ENCODE data around the gene ETV3. TPM values are rescaled to one million over a fixed set of nuclear protein-coding genes. Genes with fewer than 3 reads are reported as not detected.
"Not testable (repeated sequence)": the region's sequence is repeated elsewhere in the genome, so short reads cannot be mapped to it uniquely, and the experiment has no call there.

ETV3 gene
- 100 to 1,000 TPM in 1 of 12 donors, 10 to 100 TPM in 11; 13.6 to 133 (median 16.6) TPM for polyA plus RNA-seq (ENCODE audit: insufficient read length in 12 of 12)
- long read RNA-seq, donor 1, full-length matches to known transcripts = 3 of 3 reads
- long read RNA-seq, donor 1, partial matches to known transcripts = 0 of 3 reads
- long read RNA-seq, donor 1, other reads (novel, unspliced or antisense) = 0 of 3 reads
- long read RNA-seq, donor 2, full-length matches to known transcripts = 3 of 3 reads
- long read RNA-seq, donor 2, partial matches to known transcripts = 0 of 3 reads
- long read RNA-seq, donor 2, other reads (novel, unspliced or antisense) = 0 of 3 reads
- long read RNA-seq, donor 3, full-length matches to known transcripts = 1 of 1 reads
- long read RNA-seq, donor 3, partial matches to known transcripts = 0 of 1 reads
- long read RNA-seq, donor 3, other reads (novel, unspliced or antisense) = 0 of 1 reads
- long read RNA-seq, donor 4 = 0 reads
- long read RNA-seq, donor 5, full-length matches to known transcripts = 4 of 4 reads
- long read RNA-seq, donor 5, partial matches to known transcripts = 0 of 4 reads
- long read RNA-seq, donor 5, other reads (novel, unspliced or antisense) = 0 of 4 reads
- long read RNA-seq, donor 6, full-length matches to known transcripts = 1 of 1 reads
- long read RNA-seq, donor 6, partial matches to known transcripts = 0 of 1 reads
- long read RNA-seq, donor 6, other reads (novel, unspliced or antisense) = 0 of 1 reads
- long read RNA-seq, donor 7, full-length matches to known transcripts = 3 of 3 reads
- long read RNA-seq, donor 7, partial matches to known transcripts = 0 of 3 reads
- long read RNA-seq, donor 7, other reads (novel, unspliced or antisense) = 0 of 3 reads
- long read RNA-seq, donor 8, full-length matches to known transcripts = 8 of 8 reads
- long read RNA-seq, donor 8, partial matches to known transcripts = 0 of 8 reads
- long read RNA-seq, donor 8, other reads (novel, unspliced or antisense) = 0 of 8 reads
- long read RNA-seq, donor 9, full-length matches to known transcripts = 3 of 3 reads
- long read RNA-seq, donor 9, partial matches to known transcripts = 0 of 3 reads
- long read RNA-seq, donor 9, other reads (novel, unspliced or antisense) = 0 of 3 reads
- long read RNA-seq, donor 10, full-length matches to known transcripts = 2 of 2 reads
- long read RNA-seq, donor 10, partial matches to known transcripts = 0 of 2 reads
- long read RNA-seq, donor 10, other reads (novel, unspliced or antisense) = 0 of 2 reads
- long read RNA-seq, donor 11, full-length matches to known transcripts = 3 of 3 reads
- long read RNA-seq, donor 11, partial matches to known transcripts = 0 of 3 reads
- long read RNA-seq, donor 11, other reads (novel, unspliced or antisense) = 0 of 3 reads

- DNase-seq = peak; percentile 91
These were observed at the start of gene ETV3 for GRCh38 chr1:157138220-157139051. ETV3 (minus strand) TSS chr1:157138395; CDS start chr1:157136352, 2,043 bp downstream.

GRCh38 chr1:157186281-157186992 is 48.2 kb upstream of the ETV3 start:
- no peak for DNase-seq

DNA sequence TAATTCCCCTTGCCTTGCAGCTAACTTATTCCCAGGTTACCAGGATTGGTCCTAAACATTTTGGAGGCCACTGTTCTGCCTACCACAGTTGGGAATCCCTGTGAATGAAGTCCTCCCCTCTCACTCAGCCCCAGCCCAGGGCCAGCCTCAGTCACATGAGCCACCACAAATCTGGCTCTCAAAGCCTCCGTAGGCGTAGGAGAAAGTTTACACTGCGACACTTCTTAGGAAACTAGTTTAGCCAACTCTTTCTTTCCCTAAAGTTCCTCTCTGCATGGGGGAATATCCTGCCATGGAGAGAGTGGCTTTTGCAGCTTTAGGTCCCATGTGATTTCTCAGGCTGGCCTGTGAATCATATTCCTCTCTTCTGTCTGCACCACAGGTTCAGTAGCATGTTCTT is 45.7 kb upstream of the ETV3 start:
- DNase-seq = no peak

- DNase-seq = not testable (repeated sequence)
These were observed 44.2 kb upstream of the ETV3 start for GRCh38 chr1:157182371-157182770.

- DNase-seq = no peak
These were observed 43.6 kb upstream of the ETV3 start for GRCh38 chr1:157181790-157182189.

- DNase-seq = no peak
These were observed 43.1 kb upstream of the ETV3 start for GRCh38 chr1:157181258-157181657.

DNA sequence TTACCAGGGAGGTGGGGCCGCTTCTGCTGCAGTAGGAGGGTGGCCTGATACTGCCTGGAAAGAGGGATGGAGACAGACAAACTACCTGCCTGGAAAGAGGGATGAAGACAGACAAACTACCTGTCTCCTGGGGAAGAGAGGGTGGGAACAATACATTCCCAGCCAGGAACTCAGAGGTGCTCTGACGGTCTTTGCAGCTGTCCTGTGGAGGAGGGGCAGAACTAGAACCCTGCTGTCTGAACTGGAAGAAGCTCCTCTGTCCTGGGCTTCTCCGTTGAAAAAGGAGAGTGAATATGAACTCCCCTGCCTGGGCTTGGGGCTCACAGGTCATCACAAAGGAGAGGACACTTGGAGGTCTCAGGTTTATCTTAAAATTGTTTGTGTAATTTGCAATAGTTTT is 40.3 kb upstream of the ETV3 start:
- DNase-seq = no peak

- DNase-seq = no peak
These were observed 39.7 kb upstream of the ETV3 start for GRCh38 chr1:157177733-157178394.

- no peak for DNase-seq
These were observed 38.5 kb upstream of the ETV3 start for GRCh38 chr1:157176591-157177121.

DNA sequence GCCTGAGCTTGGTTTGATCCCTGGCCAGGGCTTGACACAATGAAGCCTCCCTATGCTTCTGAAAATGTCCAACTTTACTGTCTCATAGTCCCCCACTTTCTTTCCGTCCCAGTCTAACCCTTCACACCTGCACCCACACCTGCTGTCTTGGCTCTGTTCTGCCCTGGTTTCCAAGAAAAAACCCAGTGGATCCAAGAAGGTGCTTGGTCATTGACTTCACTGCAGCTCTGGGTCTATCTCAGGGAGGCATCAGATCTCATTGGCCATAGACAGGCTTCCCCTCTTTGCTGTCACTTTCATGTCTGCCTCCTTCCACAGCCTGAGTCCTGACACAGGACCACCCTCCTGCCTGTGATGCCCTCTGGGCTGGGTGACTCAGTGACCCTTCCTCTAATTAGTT is 37.8 kb upstream of the ETV3 start:
- DNase-seq = no peak

GRCh38 chr1:157173900-157174410 is 35.8 kb upstream of the ETV3 start:
- DNase-seq = no peak

DNA sequence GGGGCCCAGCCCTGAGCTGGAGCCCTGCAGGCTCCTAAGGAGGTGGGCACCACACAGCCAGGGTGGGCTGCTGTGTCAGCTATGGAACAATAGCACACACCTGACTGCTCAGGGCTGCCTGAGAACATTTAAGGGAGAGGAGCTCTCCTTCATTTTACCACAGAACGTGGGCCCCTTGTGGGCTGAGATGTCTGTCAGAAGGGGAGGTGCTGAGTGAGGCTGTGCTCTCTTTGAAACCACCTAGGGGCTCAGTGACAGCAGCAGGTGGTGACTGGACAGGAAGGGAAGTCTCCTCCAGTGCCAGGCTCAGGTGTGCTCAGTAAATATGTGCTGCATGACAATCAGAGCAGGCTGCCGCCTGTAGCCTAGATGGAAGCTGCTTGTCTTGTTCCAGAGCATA is 35.0 kb upstream of the ETV3 start:
- DNase-seq = not testable (repeated sequence)

- DNase-seq = not testable (repeated sequence)
These were observed 34.4 kb upstream of the ETV3 start for GRCh38 chr1:157172591-157172990.

GRCh38 chr1:157171903-157172503 is 33.8 kb upstream of the ETV3 start:
- not testable (repeated sequence) for DNase-seq

- DNase-seq = no peak
These were observed 32.7 kb upstream of the ETV3 start for GRCh38 chr1:157170677-157171515.

DNA sequence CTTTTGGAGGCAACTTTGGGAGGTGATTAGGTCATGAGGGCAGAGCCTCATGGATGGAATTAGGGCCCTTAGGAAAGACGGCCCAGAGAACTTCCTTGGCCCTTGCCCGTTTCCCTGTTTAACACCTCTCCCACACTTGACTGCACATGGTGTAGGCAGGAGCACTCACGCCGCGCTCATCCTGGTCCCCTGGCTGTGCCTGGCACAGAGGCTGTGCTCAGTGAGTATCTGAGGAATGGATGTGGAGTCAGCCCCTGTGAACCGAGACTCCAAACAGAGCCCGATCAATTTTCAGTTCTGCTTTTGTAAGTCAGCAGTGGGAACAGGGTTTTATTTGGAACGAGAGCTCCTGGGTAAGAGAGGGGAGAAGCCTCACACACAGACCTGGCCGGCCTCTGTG is 29.8 kb upstream of the ETV3 start:
- no peak for DNase-seq

DNA sequence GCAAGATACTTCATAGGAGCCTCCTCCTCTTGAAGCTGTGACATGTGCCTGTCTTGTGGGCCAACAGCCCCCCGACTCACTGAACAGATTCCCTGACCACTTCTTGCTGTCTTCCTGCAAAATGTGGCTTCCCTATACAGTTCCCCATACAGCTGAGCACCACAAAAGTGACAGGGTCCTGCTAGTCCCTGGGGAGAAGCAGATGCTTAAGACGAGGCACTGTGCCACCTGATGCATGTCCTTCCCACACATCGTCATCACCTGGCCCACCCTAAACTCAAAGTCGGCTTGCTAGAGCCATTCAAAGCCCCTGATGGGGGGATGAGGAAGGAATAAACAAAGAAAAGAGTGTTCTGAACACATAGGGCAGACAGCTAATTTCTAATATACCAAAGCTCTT is 29.2 kb upstream of the ETV3 start:
- DNase-seq = no peak

GRCh38 chr1:157166590-157166989 is 28.4 kb upstream of the ETV3 start:
- DNase-seq = no peak

All from muscle of arm (tissue), 14 donors.